Prostate gland (tissue), 2 donors: ENCODE data around the gene SDF2. TPM values are rescaled to one million over a fixed set of nuclear protein-coding genes. Genes with fewer than 3 reads are reported as not detected.

ENCODE experiments used
- DNase-seq: peaks from one replicate; pipeline ENCODE4 v3.0.0-alpha.2; 2019; ENCODE audit warnings: low spot score
- H3K27ac ChIP-seq, 2 donors: fragments of 200-600 bp; sonication (generic); 2 replicates each; pipeline ENCODE4 v1.5.1; 2017 to 2019
- H3K27me3 ChIP-seq: fragments of 200-600 bp; sonication (generic); replicated peaks from 2 replicates; pipeline ENCODE4 v1.5.1; 2019; ENCODE audit not compliant: insufficient read depth
- H3K36me3 ChIP-seq, 2 donors: fragments of 200-600 bp; sonication (generic); 1 replicate in 1 of 2; 2 replicates in 1 of 2; pipeline versions ENCODE4 v1.5.1 to v1.8.1; 2017 to 2019
- H3K4me1 ChIP-seq: fragments of 200-600 bp; sonication (generic); replicated peaks from 2 replicates; pipeline ENCODE4 v1.5.1; 2019
- H3K4me3 ChIP-seq, 2 donors: fragments of 200-600 bp; sonication (generic); 2 replicates each; pipeline ENCODE4 v1.5.1; 2017 to 2019
- H3K9me3 ChIP-seq: fragments of 200-600 bp; sonication (generic); 2 replicates; pipeline ENCODE4 v1.5.1; 2017
- POLR2A ChIP-seq: fragments of 450-650 bp; IDR thresholded peaks from one replicate; pipeline ENCODE4 v1.6.1; 2016; ENCODE audit warnings: antibody characterized with exemption, mild to moderate bottlenecking
- POLR2AphosphoS5 ChIP-seq: sonication (generic); formaldehyde crosslinking; IDR thresholded peaks from one replicate; pipeline ENCODE4 v1.6.1; 2017; ENCODE audit warnings: antibody characterized with exemption
- WGBS: methylation state at CpG from one replicate; pipeline ENCODE4 v1.1.5; 2018; 5-methylcytosine and 5-hydroxymethylcytosine counted together
- intact Hi-C: fragments of 100-400 bp; cut with DNase I; formaldehyde crosslinking; loops from one replicate; pipeline ENCODE4 v1.14.2; 2022
- total RNA-seq, 2 donors: library from RNA; depleted of rRNA; stranded (reverse); fragments of >200 nt; gene quantifications; one replicate each; pipeline ENCODE4 v1.1.0, GENCODE V29; 2016
- TF ChIP-seq, protein P1 (sequence below), 4 experiments: fragments of 200-600 bp in 2 of 4; fragments of 450-650 bp in 2 of 4; sonication (generic) in 2 of 4; IDR thresholded peaks; 1 replicate in 3 of 4; 2 replicates in 1 of 4; pipeline ENCODE4 v1.5.1; 2016 to 2019; ENCODE audit warnings: antibody characterized with exemption in 4 of 4, mild to moderate bottlenecking in 2 of 4, moderate library complexity in 2 of 4

Gene SDF2
- total RNA-seq, 2 donors from 2014 or later, result 53.3 to 80.1 TPM

DNA sequence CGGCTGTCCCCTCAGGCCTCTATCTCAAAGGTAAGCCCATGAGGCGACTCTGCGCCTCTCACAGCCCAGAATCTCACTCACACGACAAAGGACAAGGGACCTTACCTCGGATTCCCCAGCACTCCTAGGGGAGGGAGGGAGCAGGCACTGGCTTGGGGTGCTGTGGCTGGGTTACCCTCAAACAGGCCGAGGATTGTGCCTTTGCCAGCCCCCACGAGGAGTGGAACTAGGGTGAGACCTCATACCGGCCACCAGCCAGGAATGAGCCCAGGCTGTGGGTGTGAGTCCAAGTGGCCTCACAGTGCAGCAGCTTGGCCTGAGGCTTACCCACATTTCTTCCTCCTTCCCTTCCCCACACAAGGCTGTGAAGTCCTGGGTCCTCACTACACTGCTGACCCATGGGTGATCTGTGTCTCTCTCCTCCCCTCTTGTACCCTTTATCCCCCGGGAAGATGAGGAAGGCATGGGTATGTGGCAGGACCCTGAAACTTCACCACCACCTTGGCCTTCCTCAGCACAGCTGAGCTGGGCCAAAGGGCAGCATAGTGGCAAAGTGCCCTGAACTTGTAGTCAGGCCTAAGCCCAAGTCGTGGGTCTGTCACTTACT, 44.1 kb upstream of the SDF2 start:
- intact Hi-C loops, result no loop called here
- H3K27ac ChIP-seq, result no peak overlapping the region
- DNase-seq, result no peak
- no peaks in the 10 kb centered on the region for H3K9me3 ChIP-seq
- TF ChIP-seq, protein P1, sequence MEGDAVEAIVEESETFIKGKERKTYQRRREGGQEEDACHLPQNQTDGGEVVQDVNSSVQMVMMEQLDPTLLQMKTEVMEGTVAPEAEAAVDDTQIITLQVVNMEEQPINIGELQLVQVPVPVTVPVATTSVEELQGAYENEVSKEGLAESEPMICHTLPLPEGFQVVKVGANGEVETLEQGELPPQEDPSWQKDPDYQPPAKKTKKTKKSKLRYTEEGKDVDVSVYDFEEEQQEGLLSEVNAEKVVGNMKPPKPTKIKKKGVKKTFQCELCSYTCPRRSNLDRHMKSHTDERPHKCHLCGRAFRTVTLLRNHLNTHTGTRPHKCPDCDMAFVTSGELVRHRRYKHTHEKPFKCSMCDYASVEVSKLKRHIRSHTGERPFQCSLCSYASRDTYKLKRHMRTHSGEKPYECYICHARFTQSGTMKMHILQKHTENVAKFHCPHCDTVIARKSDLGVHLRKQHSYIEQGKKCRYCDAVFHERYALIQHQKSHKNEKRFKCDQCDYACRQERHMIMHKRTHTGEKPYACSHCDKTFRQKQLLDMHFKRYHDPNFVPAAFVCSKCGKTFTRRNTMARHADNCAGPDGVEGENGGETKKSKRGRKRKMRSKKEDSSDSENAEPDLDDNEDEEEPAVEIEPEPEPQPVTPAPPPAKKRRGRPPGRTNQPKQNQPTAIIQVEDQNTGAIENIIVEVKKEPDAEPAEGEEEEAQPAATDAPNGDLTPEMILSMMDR (IDR thresholded peaks at IDR 0.05), result no peak
- no peak for TF ChIP-seq POLR2AphosphoS5
- no peak for TF ChIP-seq POLR2A
- H3K4me1 ChIP-seq, result no peaks in the 10 kb centered on the region
- 66% methylated on average over 8 of the region's 10 CpGs for WGBS
- no peak overlapping the region for H3K4me3 ChIP-seq
- H3K36me3 ChIP-seq, result peaks cover 5 to 10% of the 10 kb centered on the region in 2 donors
- no peaks in the 10 kb centered on the region for H3K27me3 ChIP-seq

DNA sequence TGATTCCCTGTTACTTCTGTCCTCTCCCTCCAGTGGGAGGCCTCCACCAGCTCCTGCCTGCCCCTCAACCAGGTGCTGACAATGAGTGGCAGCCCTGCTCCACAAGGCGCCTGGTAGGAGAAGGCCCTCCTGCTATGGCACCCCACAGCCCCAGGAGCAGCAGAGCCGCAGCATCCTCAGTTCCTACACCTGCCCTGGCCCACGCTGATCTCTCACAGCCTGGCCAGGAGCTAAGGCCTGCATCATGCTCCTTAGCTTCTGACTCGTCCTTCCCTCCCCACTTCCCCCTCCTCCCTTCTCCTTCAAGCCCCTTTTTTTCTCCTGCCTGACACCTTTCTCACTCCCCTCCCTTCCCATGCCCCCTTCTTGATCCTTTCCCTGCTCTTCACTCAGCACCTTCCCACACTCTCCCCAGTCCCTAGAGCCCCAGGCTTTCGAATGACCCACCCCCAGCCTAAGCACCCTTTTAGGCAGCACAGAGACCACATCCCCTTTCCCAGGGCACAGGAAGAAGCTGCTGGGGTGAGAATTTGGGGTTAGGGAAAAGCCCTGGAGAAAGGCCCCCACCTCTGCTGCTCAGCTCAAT, 43.5 kb upstream of the SDF2 start:
- no peaks in the 10 kb centered on the region for H3K4me1 ChIP-seq
- WGBS, result 72% methylated on average over 5 of the region's 5 CpGs
- no peak for DNase-seq
- TF ChIP-seq, protein P1 (IDR thresholded peaks at IDR 0.05), result no peak
- no peak for TF ChIP-seq POLR2A
- no peak for TF ChIP-seq POLR2AphosphoS5
- no peaks in the 10 kb centered on the region for H3K27me3 ChIP-seq
- H3K36me3 ChIP-seq, result peaks cover 11 to 13% of the 10 kb centered on the region in 2 donors
- no peak overlapping the region for H3K4me3 ChIP-seq
- H3K9me3 ChIP-seq, result no peaks in the 10 kb centered on the region
- no peak overlapping the region for H3K27ac ChIP-seq
- intact Hi-C loops, result no loop called here

DNA sequence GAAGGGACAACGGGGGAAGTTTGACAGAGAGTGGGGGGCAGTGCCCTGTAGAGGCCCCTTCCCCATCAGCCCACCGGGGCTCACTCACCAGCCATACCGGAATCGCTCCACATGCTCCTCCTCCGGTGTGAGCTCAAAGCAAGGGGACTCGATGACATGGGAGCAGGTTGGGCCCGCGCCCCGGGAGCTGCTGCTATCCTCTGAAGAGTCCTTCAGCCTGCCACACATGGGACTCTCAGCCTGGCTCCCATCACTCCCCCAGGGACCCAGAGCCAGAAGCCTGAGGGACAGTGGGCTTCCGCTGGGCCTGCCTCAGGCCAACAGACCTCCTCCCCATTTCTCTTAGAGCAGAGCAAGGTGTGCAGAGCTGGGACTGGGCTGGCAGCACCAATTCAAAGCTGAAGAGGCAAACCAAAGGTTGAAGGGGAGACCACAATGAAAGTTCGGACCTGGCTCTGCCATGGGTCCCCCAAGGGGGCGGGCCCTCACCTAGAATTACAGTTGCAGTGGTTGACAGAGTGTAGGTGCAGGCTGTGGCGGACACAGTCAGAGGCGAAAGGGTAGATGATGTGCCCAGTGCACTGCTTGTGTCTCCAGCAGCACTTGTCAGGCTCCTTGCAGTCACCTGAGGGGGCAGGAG, 42.6 kb upstream of the SDF2 start:
- no peak for DNase-seq
- peaks cover 20% of the 10 kb centered on the region in 2 donors for H3K36me3 ChIP-seq
- intact Hi-C loops, result no loop called here

DNA sequence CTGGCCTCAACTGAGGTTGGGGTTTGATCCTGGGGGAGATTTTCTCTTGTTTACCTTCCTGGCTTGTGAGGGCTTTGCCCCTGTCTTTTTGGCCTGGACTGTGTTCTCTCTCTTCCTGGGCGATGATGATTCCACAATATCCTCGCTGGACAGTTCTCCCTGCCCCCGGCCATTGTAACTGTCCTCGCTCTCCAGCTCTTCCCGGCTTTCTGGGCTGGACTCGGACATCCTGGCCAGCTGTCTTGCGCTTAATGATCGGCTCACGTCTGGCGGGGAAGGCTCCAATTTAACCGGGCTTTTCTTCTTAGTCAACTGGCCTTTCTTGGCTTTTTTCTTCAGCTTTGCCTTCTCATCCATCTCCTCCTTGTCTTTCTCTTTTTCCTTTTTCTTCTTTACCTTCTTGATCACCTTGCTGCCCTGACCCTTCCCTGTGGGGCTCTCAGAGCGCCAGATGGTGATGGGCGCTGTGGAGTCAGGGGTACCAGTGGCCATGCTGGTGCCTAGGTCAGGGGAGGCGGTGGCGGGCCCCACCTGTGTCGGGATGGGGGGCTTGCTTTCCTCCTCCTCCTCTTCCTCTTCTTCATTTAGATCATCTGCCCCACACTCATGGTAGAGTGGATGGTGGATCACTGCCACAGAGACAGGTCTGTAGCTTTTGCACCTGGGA, 42.0 kb upstream of the SDF2 start:
- no peak for DNase-seq
- intact Hi-C loops, result no loop called here
- H3K9me3 ChIP-seq, result no peaks in the 10 kb centered on the region
- H3K4me3 ChIP-seq, result no peak overlapping the region
- TF ChIP-seq, protein P1 (IDR thresholded peaks at IDR 0.05), result no peak
- TF ChIP-seq POLR2A, result no peak
- no peak for TF ChIP-seq POLR2AphosphoS5
- H3K27ac ChIP-seq, result no peak overlapping the region
- no peaks in the 10 kb centered on the region for H3K27me3 ChIP-seq
- 73% methylated on average over 16 of the region's 16 CpGs for WGBS
- no peaks in the 10 kb centered on the region for H3K4me1 ChIP-seq
- H3K36me3 ChIP-seq, result peaks cover 25 to 26% of the 10 kb centered on the region in 2 donors

More for the DNA sequence above, 42.6 kb upstream of the SDF2 start:
- TF ChIP-seq, protein P1 (IDR thresholded peaks at IDR 0.05), result no peak
- TF ChIP-seq POLR2AphosphoS5 (no peak), POLR2A (no peak)
- no peaks in the 10 kb centered on the region for H3K9me3 ChIP-seq
- no peaks in the 10 kb centered on the region for H3K27me3 ChIP-seq
- H3K27ac ChIP-seq, result no peak overlapping the region
- H3K4me3 ChIP-seq, result no peak overlapping the region
- WGBS, result 86% methylated on average over 13 of the region's 14 CpGs
- no peaks in the 10 kb centered on the region for H3K4me1 ChIP-seq
